GM21737 (cell line): Measurements from ENCODE around the gene NPM3.

Source experiments
- ATAC-seq: cut with Tn5 transposase; IDR thresholded peaks from one replicate; pipeline ENCODE4 v1.9.1; 2021; ENCODE audit warnings: mild to moderate bottlenecking, moderate library complexity; ENCODE audit not compliant: unreplicated experiment

Gene NPM3

DNA sequence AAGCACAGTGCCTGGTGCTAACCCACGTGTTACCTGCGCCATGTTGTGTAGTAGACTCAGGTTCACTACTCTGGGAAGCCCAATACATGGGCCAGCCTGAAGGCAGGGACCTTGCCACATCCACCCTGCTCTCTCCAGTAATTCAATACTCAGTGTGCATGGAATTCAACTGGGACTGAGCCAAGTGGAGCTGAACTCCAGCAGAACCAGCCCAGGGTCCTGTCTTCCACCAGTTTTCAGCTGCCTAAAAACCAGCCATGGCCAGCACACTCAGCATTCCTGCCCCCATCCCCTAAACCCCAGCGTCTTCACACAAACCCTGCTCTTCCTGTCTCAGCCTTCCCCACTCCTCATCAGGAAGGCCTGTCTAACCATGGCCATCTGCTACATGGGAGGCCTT, 22.7 kb downstream of the NPM3 start:
- ATAC-seq, result no peak

DNA sequence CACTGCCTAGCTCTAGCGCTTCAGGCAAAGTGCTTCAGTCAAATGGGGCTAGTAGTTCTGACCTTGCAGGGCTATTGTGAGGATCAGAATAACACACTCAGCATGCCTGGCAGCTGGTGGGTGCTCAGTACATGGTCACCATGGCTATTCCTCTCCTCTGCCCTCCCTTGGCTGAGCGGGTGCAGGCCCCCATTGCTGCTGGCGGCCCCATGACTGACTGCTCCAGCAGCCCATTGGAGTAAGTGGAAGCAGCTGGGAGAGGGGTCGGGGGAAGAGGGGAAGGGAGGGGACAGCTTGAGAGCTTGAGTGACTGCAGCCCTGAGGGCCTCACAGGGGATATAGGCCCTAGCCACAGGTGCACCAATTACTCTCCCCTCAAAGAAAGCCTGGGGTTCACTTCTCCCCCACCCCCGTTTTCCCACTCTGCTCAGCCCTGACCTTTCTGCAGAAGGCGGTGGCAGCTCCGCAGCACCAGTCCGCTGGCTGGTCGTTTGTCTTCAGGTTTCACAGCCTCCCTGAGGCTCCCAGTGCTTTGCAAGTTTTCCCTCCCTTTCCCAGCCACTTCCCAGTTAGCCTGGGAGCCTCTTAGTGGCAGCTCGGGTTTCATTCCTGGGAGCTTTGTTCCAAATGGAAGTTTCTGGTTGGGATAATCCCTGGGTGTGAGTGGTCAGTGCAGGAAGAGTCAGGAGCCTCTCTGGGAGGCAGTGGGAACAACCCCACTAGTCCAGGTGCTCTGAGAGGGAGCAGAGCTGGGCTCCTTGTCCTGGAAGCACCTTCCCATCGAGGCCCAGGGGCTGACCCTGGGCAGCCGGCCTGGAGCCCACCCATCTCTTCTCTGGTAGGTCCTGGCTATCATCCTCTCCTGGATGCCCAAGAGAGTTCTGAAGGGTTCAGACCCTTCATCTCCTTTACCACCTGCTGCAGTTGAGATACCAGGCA, 23.7 kb downstream of the NPM3 start:
- ATAC-seq, result no peak

DNA sequence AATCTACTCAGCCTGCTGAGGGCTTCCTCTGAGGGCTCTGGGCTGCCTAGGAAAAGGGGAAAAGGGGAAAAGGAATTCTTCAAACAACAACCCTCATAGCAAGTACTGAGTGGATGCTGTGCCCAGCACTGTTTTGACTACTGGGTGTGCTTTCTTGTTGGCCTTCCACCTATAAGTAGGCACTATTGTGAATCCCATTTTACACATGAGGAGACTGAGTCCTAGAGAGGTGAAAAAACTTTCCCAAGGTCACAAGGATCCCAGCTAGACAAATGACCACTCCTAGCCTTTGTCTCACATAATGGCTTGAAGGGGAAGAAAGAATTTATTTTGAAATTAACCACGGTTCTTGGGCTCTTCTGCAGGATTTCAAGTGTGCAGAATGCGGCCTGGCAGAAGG, 24.4 kb downstream of the NPM3 start:
- ATAC-seq, result no peak

DNA sequence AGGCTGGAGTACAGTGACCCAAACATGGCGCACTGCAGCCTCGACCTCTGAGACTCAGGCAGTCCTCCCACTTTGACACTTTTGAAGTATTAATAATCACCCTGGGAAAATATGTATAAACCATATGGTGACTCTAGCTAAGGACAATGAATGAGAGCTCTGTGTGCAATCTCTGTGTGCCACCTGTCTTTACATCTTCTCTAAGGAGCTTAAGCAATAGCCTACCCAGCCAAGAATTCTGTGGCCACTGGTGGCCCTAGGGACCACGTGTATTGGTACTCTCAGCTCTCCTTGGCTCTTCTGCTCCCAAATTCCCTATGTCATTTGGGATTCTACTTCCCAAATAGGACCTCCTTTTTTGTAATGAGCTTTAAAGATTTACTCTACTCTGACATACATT, 31.0 kb downstream of the NPM3 start:
- no peak for ATAC-seq

DNA sequence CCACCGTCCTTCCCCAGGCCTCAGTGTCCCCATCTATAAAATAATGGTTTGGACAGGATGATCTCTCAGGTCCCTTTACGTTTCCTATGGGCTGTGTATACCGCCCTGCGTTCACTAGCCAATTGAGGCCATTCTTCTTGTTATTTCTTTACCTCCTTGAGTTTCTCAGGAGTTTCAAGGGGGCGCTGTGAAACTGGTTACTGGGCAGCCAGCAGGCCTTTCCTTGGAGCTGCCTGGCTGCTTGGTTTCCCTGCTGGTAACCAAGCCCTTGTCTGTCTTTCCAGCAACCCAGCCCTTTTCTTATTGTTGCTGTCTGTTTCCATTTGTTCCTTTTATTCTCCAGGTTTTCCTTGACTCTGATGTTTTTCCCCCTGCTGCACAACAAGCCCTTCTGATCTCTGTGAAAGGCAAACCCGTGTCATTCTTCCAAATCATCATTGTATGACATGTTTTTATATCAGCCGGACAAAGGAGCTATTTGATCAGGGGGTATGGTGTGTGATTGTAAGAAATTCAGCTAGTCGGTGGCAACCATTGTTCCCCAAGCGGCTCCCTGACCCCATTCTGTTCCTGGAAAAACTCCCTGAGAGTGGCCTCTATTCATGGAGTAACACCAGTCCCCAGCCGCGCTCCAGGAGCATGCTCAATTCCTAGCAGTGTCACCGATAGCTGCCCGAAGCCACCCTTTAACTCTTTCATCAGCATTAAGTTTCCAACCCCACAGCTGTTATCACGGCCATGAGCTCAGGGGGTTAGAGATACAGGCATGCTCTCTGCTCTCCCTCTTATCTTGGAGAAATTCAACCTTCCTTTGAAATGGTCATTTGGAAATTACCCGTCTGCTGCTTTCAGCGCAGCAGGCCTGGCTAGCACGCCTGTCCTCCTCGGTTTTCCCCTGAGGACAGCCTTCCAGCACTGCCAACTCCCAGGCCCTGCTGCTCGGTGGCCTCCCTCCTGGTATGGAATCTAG, 33.9 kb downstream of the NPM3 start:
- no peak for ATAC-seq

DNA sequence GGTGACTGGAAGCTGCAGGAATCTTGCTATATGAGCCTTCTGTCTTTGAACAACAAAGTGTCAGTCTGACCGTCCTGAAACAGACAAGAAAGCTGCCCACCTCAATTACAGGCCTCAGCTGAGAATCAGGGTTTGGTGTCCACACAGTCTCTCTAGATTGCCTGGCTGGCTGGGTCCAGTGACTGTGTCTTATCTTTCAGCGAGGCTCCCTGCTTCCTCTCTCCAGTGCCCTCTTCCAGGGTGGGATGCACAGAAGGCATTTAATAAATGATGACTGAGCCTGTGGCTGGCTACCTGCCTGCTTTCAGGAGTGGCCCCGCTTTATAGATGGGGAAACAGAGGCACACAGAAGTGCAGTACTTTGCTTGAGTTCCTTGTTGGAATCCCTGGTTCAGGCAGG, 34.8 kb downstream of the NPM3 start:
- no peak for ATAC-seq

DNA sequence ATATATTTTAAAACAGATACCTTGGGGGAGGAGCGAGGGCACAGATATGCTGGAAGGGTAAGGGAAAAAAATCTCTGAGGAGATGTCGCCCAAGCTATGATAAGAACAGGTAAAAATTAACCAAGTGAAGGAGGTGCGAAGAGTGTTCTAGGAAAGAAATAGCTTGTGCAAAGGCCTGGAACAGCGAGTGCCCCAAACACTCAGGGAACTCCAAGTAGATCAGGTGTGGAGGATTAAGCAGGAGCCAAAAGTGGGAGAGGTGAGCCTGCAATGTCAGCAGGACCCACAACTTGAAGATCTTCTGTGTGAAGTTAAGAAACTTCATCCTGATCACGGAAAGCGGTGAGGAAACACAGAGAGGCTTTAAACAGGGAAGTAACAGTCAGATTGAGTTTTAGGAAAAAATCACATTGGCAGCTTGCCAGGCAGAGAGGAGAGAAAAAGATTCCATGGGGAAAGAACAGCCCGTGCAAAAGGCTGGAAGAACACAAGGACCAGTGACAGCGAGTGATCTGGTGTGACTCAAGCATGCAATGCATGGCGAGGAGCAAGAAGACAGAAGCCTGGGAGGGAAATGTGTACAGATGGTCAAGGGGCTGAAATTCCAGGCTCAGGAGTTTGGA, 38.1 kb downstream of the NPM3 start:
- ATAC-seq, result no peak

DNA sequence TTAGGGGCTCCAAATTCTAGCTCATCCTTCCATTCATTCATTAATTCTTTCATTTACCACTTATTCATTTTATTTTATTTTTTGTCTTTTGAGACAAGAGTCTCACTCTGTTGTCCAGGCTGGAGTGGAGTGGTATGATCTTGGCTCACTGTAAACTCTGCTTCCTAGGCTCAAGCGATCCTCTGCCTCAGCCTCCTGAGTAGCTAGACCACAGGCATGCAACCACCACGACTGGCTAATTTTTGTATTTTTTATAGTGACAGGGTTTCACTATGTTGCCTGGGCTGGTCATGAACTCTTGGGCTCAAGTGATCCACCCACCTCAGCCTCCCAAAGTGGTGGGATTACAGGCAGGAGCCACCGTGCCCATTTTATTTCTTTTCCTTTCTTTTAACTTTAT, 39.0 kb downstream of the NPM3 start:
- no peak for ATAC-seq

DNA sequence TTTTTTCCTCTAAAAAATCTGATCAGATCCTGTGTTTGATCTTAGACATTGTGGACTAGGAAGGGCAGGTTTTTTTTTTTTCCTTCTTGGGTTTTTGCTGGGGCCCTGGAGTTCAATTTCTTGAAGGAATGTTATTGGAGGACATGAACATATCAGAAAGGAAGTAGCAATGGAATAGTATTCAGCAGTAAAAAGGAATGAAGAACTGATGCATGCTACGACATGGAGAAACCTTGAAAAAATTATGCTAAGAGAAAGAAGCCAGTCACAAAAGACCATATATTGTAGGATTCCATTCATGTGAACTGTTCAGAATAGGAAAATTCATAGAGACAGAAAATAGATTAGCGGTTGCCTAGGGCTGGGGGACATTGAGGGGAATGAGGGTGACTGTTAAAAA, 41.3 kb downstream of the NPM3 start:
- no peak for ATAC-seq

DNA sequence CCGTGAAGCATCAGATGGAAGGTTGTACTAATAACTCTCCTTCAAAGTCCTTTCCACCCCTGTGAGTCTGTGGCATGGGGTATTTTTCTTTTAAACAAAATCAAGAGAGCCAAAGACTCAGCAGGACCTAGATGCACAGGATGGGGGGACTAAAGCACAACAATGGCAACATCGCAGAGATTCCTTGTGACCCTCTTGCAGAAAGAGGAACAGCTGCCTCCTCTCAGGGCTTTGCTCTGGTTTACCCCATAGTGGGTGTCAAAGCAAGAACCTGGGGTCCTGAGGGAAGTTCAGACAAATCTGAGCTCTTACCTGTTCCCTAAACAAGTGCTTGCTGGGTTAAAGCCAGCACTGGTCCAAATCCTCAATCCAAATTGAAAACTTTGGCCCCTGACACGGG, 46.6 kb downstream of the NPM3 start:
- ATAC-seq, result no peak

DNA sequence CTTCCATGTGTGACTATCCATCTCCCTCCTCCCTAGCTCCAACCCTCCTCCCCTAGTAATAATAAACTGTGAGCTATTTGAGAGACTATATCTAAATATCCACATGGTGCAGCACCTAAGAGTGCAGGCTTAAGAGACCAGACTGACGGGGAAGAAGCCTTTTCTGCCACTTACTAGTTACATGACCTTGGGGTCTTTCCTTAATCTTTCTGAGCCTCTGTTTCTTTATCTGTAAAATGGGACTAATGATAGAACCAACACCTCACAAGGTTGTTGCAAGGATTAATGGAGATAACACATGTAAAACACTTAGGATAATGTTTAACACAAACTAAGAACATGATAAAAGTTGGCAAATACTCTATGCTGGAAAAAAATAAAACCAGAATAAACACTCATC, 51.1 kb downstream of the NPM3 start:
- no peak for ATAC-seq
